ENCODE data around the gene ACP3.

- TF ChIP-seq TAF1 (IDR thresholded peaks at IDR 0.05; ENCODE audit: low read depth) (no peak), REST (IDR thresholded peaks at IDR 0.05; ENCODE audit: low read depth) (no peak), FOXM1 (IDR thresholded peaks at IDR 0.05; ENCODE audit: borderline replicate concordance, low read depth) (no peak), NFIC (IDR thresholded peaks at IDR 0.05) (no peak), YY1 (IDR thresholded peaks at IDR 0.05; ENCODE audit: low read depth) (no peak), ZBTB7A (IDR thresholded peaks at IDR 0.05; ENCODE audit: low read depth) (no peak)
Observed at GRCh38 chr3:132332082-132332481, 14.9 kb downstream of the ACP3 start.

Data from Ishikawa (cell line).